GM18868 (cell line): ENCODE results near the gene GPR137.

Experiments used
- ATAC-seq: cut with Tn5 transposase; IDR thresholded peaks from one replicate; pipeline ENCODE4 v1.9.1; 2021; ENCODE audit warnings: mild to moderate bottlenecking, moderate library complexity; ENCODE audit not compliant: unreplicated experiment

The GPR137 gene

GRCh38 chr11:64284048-64284961 is 1.3 kb upstream of the GPR137 start, which contains the start of gene BAD:
TSS of gene BAD (minus strand) at chr11:64284665. CDS start at chr11:64284368, 297 bp downstream.
- peak; percentile 79 for ATAC-seq

GRCh38 chr11:64285885-64286800 is 495 bp downstream of the GPR137 start:
- ATAC-seq: no peak

GRCh38 chr11:64286801-64287159 is 1.1 kb downstream of the GPR137 start:
- no peak for ATAC-seq

GRCh38 chr11:64287676-64288352 is 2.2 kb downstream of the GPR137 start:
- ATAC-seq: no peak

- ATAC-seq: no peak
These were observed 2.7 kb downstream of the GPR137 start for GRCh38 chr11:64288353-64288750.

GRCh38 chr11:64289002-64289564 is 3.4 kb downstream of the GPR137 start:
- no peak for ATAC-seq

- no peak for ATAC-seq
These were observed 5.0 kb downstream of the GPR137 start for GRCh38 chr11:64290352-64291261.

GRCh38 chr11:64291262-64291751 is 5.7 kb downstream of the GPR137 start, which contains the start of gene KCNK4:
TSS of gene KCNK4 (plus strand) at chr11:64291302. CDS start at chr11:64293019, 1,717 bp downstream.
- no peak for ATAC-seq

GRCh38 chr11:64291752-64292459 is 6.3 kb downstream of the GPR137 start:
- ATAC-seq: no peak

GRCh38 chr11:64292460-64293254 is 7.0 kb downstream of the GPR137 start:
- ATAC-seq: no peak

GRCh38 chr11:64294774-64295173 is 9.1 kb downstream of the GPR137 start:
- no peak for ATAC-seq

- no peak for ATAC-seq
These were observed 10.1 kb downstream of the GPR137 start for GRCh38 chr11:64295760-64296159.

GRCh38 chr11:64296236-64296635 is 10.6 kb downstream of the GPR137 start:
- ATAC-seq: no peak

GRCh38 chr11:64296830-64297698 is 11.4 kb downstream of the GPR137 start:
- ATAC-seq: no peak

GRCh38 chr11:64297699-64298358 is 12.2 kb downstream of the GPR137 start:
- no peak for ATAC-seq
